HepG2 (cell line): ENCODE measurements around the gene EMILIN1. TPM values are rescaled to one million over a fixed set of nuclear protein-coding genes. Genes with fewer than 3 reads are reported as not detected.

Experiments used
- GFI1 ChIP-seq: sonication (generic); formaldehyde crosslinking; IDR thresholded peaks from 2 replicates; pipeline ENCODE4 v1.5.0; 2020; ENCODE audit warnings: missing genetic modification reagents, mild to moderate bottlenecking, borderline replicate concordance
- MBNL3 ChIP-seq: fragments of 250-450 bp; sonication (Bioruptor Pico); conservative IDR thresholded peaks from 2 replicates; pipeline ENCODE4 v1.8.0; 2022; ENCODE audit warnings: mild to moderate bottlenecking, inconsistent platforms
- SP140L ChIP-seq: sonication (generic); formaldehyde crosslinking; IDR thresholded peaks from 2 replicates; pipeline ENCODE4 v1.4.0; 2020; ENCODE audit warnings: missing genetic modification reagents, borderline replicate concordance
- ZNF225 ChIP-seq: sonication (generic); formaldehyde crosslinking; IDR thresholded peaks from 2 replicates; pipeline ENCODE4 v1.4.0; 2020; ENCODE audit warnings: mild to moderate bottlenecking, missing genetic modification reagents
- ZNF326 ChIP-seq: sonication (generic); formaldehyde crosslinking; IDR thresholded peaks from 2 replicates; pipeline ENCODE4 v1.4.0; 2020; ENCODE audit warnings: missing genetic modification reagents, borderline replicate concordance
- ZNF773 ChIP-seq: sonication (generic); formaldehyde crosslinking; IDR thresholded peaks from 2 replicates; pipeline ENCODE4 v1.4.0; 2020; ENCODE audit warnings: missing genetic modification reagents, borderline replicate concordance
- ZNF782 ChIP-seq: sonication (generic); formaldehyde crosslinking; IDR thresholded peaks from 2 replicates; pipeline ENCODE4 v1.4.0; 2020; ENCODE audit warnings: missing genetic modification reagents, mild to moderate bottlenecking, borderline replicate concordance
- ZZZ3 ChIP-seq: sonication (generic); formaldehyde crosslinking; IDR thresholded peaks from 2 replicates; pipeline ENCODE4 v1.4.0; 2020; ENCODE audit warnings: missing genetic modification reagents, mild to moderate bottlenecking, borderline replicate concordance
- polyA plus RNA-seq, 8 experiments: library from polyadenylated mRNA; depleted of rRNA in 3 of 8; stranded (reverse) in 7 of 8; unstranded in 1 of 8; fragments of >200 nt; fragmentation: Illumina TruSeq in 4 of 8; extraction: Trizol in 4 of 8; gene quantifications; 2 replicates each; pipeline versions ENCODE4 v1.2.1 to v1.2.3, GENCODE V29; 2011 to 2016; ENCODE audit warnings: low read depth in 4 of 8, missing spikeins in 1 of 8, mixed read lengths in 1 of 8; ENCODE audit not compliant: insufficient read depth in 1 of 8
- total RNA-seq, 5 experiments: library from RNA; depleted of rRNA; stranded (reverse); fragments of >200 nt; fragmentation: Illumina TruSeq; extraction: Trizol; gene quantifications; 2 replicates each; pipeline ENCODE4 v1.2.3, GENCODE V29; 2016; ENCODE audit warnings: low read depth in 1 of 5
- TF ChIP-seq, protein P1 (sequence below), 2 experiments: sonication (generic) in 1 of 2; formaldehyde crosslinking in 1 of 2; IDR thresholded peaks; 2 replicates each; pipeline versions ENCODE4 v1.5.1 to v1.6.1; 2011 to 2020; ENCODE audit warnings: borderline replicate concordance in 1 of 2, low read depth in 1 of 2, low read length in 1 of 2, mild to moderate bottlenecking in 1 of 2, missing genetic modification reagents in 1 of 2, moderate library complexity in 1 of 2
- TF ChIP-seq, protein P2 (sequence below): sonication (generic); formaldehyde crosslinking; conservative IDR thresholded peaks from 2 replicates; pipeline ENCODE4 v1.5.0; 2020; ENCODE audit warnings: missing genetic modification reagents
- TF ChIP-seq, protein P3 (sequence below): sonication (generic); formaldehyde crosslinking; conservative IDR thresholded peaks from 2 replicates; pipeline ENCODE4 v1.8.0; 2022; ENCODE audit warnings: mild to moderate bottlenecking, moderate library complexity, missing genetic modification reagents
- TF ChIP-seq, protein P4 (sequence below): sonication (generic); formaldehyde crosslinking; IDR thresholded peaks from 2 replicates; pipeline ENCODE4 v1.8.1; 2023; ENCODE audit warnings: mild to moderate bottlenecking, inconsistent platforms, moderate library complexity, missing genetic modification reagents, borderline replicate concordance

EMILIN1 gene
- total and polyA plus RNA-seq, 2 of the 13 experiments (the other 11 are each of a cell fraction or from before 2014, with no cell fraction given), result 8.1 to 9.7 TPM

DNA sequence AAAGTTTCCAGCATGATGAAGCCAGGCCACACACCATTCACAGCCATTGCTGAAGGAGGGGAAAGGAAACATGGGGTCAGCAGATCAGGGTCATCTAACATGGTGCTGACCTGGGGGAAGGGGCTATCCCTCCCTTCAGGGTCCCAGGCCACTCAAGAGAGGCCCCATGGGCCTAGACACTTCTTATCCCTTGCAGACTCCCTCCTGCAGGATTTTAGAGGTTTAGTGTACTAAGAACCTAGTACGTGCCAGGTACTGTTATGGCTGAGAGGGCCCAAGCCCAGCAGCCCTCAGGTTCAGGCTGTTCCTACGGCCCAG, 17.0 kb downstream of the EMILIN1 start (continued):
- 0 out of 2 replicates have a peak, but pooled peaks have one; percentile 91 for TF ChIP-seq SP140L (CRISPR knock-in tag)
- TF ChIP-seq, protein P1, sequence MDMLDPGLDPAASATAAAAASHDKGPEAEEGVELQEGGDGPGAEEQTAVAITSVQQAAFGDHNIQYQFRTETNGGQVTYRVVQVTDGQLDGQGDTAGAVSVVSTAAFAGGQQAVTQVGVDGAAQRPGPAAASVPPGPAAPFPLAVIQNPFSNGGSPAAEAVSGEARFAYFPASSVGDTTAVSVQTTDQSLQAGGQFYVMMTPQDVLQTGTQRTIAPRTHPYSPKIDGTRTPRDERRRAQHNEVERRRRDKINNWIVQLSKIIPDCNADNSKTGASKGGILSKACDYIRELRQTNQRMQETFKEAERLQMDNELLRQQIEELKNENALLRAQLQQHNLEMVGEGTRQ (IDR thresholded peaks at IDR 0.05; ENCODE audit: low read depth, low read length), result no peak
- TF ChIP-seq, protein P1 (CRISPR knock-in tag; IDR thresholded peaks at IDR 0.05; ENCODE audit: borderline replicate concordance), result 0 out of 2 replicates have a peak, but pooled peaks have one; percentile 21
- TF ChIP-seq GFI1 (CRISPR knock-in tag), result no peak
- TF ChIP-seq, protein P2, sequence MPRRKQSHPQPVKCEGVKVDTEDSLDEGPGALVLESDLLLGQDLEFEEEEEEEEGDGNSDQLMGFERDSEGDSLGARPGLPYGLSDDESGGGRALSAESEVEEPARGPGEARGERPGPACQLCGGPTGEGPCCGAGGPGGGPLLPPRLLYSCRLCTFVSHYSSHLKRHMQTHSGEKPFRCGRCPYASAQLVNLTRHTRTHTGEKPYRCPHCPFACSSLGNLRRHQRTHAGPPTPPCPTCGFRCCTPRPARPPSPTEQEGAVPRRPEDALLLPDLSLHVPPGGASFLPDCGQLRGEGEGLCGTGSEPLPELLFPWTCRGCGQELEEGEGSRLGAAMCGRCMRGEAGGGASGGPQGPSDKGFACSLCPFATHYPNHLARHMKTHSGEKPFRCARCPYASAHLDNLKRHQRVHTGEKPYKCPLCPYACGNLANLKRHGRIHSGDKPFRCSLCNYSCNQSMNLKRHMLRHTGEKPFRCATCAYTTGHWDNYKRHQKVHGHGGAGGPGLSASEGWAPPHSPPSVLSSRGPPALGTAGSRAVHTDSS, result 0 out of 2 replicates have a peak, but pooled peaks have one; percentile 81
- TF ChIP-seq, protein P3, sequence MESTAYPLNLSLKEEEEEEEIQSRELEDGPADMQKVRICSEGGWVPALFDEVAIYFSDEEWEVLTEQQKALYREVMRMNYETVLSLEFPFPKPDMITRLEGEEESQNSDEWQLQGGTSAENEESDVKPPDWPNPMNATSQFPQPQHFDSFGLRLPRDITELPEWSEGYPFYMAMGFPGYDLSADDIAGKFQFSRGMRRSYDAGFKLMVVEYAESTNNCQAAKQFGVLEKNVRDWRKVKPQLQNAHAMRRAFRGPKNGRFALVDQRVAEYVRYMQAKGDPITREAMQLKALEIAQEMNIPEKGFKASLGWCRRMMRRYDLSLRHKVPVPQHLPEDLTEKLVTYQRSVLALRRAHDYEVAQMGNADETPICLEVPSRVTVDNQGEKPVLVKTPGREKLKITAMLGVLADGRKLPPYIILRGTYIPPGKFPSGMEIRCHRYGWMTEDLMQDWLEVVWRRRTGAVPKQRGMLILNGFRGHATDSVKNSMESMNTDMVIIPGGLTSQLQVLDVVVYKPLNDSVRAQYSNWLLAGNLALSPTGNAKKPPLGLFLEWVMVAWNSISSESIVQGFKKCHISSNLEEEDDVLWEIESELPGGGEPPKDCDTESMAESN (CRISPR knock-in tag), result no peak
- TF ChIP-seq MBNL3 (CRISPR knock-in tag), result 0 out of 2 replicates have a peak, but pooled peaks have one; percentile 65
- no peak for TF ChIP-seq ZNF326 (CRISPR knock-in tag)
- TF ChIP-seq, protein P4, sequence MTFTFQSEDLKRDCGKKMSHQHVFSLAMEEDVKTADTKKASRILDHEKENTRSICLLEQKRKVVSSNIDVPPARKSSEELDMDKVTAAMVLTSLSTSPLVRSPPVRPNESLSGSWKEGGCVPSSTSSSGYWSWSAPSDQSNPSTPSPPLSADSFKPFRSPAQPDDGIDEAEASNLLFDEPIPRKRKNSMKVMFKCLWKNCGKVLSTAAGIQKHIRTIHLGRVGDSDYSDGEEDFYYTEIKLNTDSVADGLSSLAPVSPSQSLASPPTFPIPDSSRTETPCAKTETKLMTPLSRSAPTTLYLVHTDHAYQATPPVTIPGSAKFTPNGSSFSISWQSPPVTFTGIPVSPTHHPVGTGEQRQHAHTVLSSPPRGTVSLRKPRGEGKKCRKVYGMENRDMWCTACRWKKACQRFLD, result no peak
- TF ChIP-seq ZZZ3 (CRISPR knock-in tag), result no peak
- no peak for TF ChIP-seq ZNF782 (CRISPR knock-in tag)
- 0 out of 2 replicates have a peak, but pooled peaks have one; percentile 81 for TF ChIP-seq ZNF225 (CRISPR knock-in tag)
- TF ChIP-seq ZNF773 (CRISPR knock-in tag), result no peak
